GM12878 (cell line): ENCODE results near the gene YWHAG. TPM values are rescaled to one million over a fixed set of nuclear protein-coding genes. Genes with fewer than 3 reads are reported as not detected.

Experiments
- BRCA1 ChIP-seq: IDR thresholded peaks from 2 replicates; pipeline ENCODE4 v1.6.1; 2011; ENCODE audit warnings: low read depth, low read length, improper control_type of control experiment
- CEBPZ ChIP-seq: fragments of 150-350 bp; IDR thresholded peaks from 2 replicates; pipeline ENCODE4 v1.6.1; 2016; ENCODE audit warnings: low read depth, low read length
- CREM ChIP-seq: IDR thresholded peaks from 2 replicates; pipeline ENCODE4 v1.6.1; 2014; ENCODE audit warnings: antibody characterized with exemption, low read depth
- EGR1 ChIP-seq, 2 experiments: IDR thresholded peaks; 1 replicate in 1 of 2; 2 replicates in 1 of 2; pipeline ENCODE4 v1.6.1; 2011 to 2012; ENCODE audit warnings: low read depth in 2 of 2, low read length in 2 of 2, borderline replicate concordance in 1 of 2, mild to moderate bottlenecking in 1 of 2, moderate library complexity in 1 of 2
- ELK1 ChIP-seq: IDR thresholded peaks from 2 replicates; pipeline ENCODE4 v1.6.1; 2012; ENCODE audit warnings: low read depth, low read length, improper control_type of control experiment
- GABPA ChIP-seq: IDR thresholded peaks from 2 replicates; pipeline ENCODE4 v1.6.1; 2014; ENCODE audit warnings: antibody characterized with exemption, low read depth, mild to moderate bottlenecking, inconsistent platforms
- GATAD2B ChIP-seq: fragments of 450-650 bp; conservative IDR thresholded peaks from 2 replicates; pipeline ENCODE4 v1.6.1; 2017; ENCODE audit warnings: low read depth, mild to moderate bottlenecking, moderate library complexity
- HDGF ChIP-seq: fragments of 450-650 bp; IDR thresholded peaks from 2 replicates; pipeline ENCODE4 v1.6.1; 2016; ENCODE audit warnings: antibody characterized with exemption
- IRF4 ChIP-seq: IDR thresholded peaks from 2 replicates; pipeline ENCODE4 v1.6.1; 2011; ENCODE audit warnings: low read depth, low read length
- MLLT1 ChIP-seq: fragments of 450-650 bp; IDR thresholded peaks from 2 replicates; pipeline ENCODE4 v1.6.1; 2016; ENCODE audit warnings: mild to moderate bottlenecking
- MTA2 ChIP-seq: fragments of 450-650 bp; IDR thresholded peaks from 2 replicates; pipeline ENCODE4 v1.6.1; 2016; ENCODE audit warnings: low read depth, mild to moderate bottlenecking, moderate library complexity
- MTA3 ChIP-seq: IDR thresholded peaks from 2 replicates; pipeline ENCODE4 v1.6.1; 2012; ENCODE audit warnings: low read length, inconsistent platforms, borderline replicate concordance
- NFXL1 ChIP-seq: fragments of 450-650 bp; IDR thresholded peaks from 2 replicates; pipeline ENCODE4 v1.6.1; 2017; ENCODE audit warnings: antibody characterized with exemption, mild to moderate bottlenecking, borderline replicate concordance
- POU2F2 ChIP-seq: IDR thresholded peaks from 3 replicates; pipeline ENCODE4 v1.6.1; 2011; ENCODE audit warnings: low read depth, mild to moderate bottlenecking, low read length, borderline replicate concordance
- SIN3A ChIP-seq: IDR thresholded peaks from 2 replicates; pipeline ENCODE4 v1.6.1; 2012; ENCODE audit warnings: low read depth, low read length, improper control_type of control experiment
- SMC3 ChIP-seq: IDR thresholded peaks from 2 replicates; pipeline ENCODE4 v1.6.1; 2011; ENCODE audit warnings: low read length, improper control_type of control experiment, borderline replicate concordance
- STAT1 ChIP-seq: fragments of 450-650 bp; conservative IDR thresholded peaks from 2 replicates; pipeline ENCODE4 v1.6.1; 2014; ENCODE audit warnings: antibody characterized with exemption, mild to moderate bottlenecking
- TCF12 ChIP-seq: IDR thresholded peaks from 2 replicates; pipeline ENCODE4 v1.6.1; 2011; ENCODE audit warnings: low read depth, mild to moderate bottlenecking, low read length
- ZBED1 ChIP-seq: IDR thresholded peaks from 2 replicates; pipeline ENCODE4 v1.6.1; 2016; ENCODE audit warnings: borderline replicate concordance
- ZBTB33 ChIP-seq: fragments of 450-650 bp; IDR thresholded peaks from 2 replicates; pipeline ENCODE4 v1.6.1; 2017; ENCODE audit warnings: mild to moderate bottlenecking
- ZNF622 ChIP-seq: fragments of 450-650 bp; IDR thresholded peaks from 2 replicates; pipeline ENCODE4 v1.6.1; 2017; ENCODE audit warnings: mild to moderate bottlenecking, inconsistent platforms
- polyA plus RNA-seq, 11 experiments: library from polyadenylated mRNA; depleted of rRNA in 4 of 11; unstranded in 6 of 11; stranded (reverse) in 5 of 11; fragments of >200 nt; fragmentation: Nextera tagmentation in 4 of 11; fragmentation: Illumina TruSeq in 1 of 11; extraction: Ambion mirVana in 4 of 11; extraction: Trizol in 1 of 11; gene quantifications; 1 replicate in 1 of 11; 2 replicates in 10 of 11; pipeline versions ENCODE4 v1.2.1 to v1.2.3, GENCODE V29; 2011 to 2016; ENCODE audit warnings: inconsistent platforms in 2 of 11, missing spikeins in 2 of 11, low read depth in 1 of 11
- total RNA-seq, 4 experiments: library from RNA; depleted of rRNA in 3 of 4; stranded (reverse); fragments of >200 nt in 3 of 4; fragmentation: Illumina TruSeq in 1 of 4; extraction: Trizol in 1 of 4; gene quantifications; 2 replicates each; pipeline versions ENCODE4 v1.2.1 to v1.2.3, GENCODE V29; 2013 to 2021
- TF ChIP-seq, protein P1 (sequence below): IDR thresholded peaks from 2 replicates; pipeline ENCODE4 v1.6.1; 2012; ENCODE audit warnings: low read depth, low read length, improper control_type of control experiment
- TF ChIP-seq, protein P2 (sequence below): IDR thresholded peaks from 2 replicates; pipeline ENCODE4 v1.6.1; 2011; ENCODE audit warnings: low read depth, low read length, improper control_type of control experiment, borderline replicate concordance

The YWHAG gene
- total and polyA plus RNA-seq, 10 of the 15 experiments (the other 5 are each of a cell fraction or from before 2014, with no cell fraction given), result 20.2 to 157 (median 41.3) TPM

DNA sequence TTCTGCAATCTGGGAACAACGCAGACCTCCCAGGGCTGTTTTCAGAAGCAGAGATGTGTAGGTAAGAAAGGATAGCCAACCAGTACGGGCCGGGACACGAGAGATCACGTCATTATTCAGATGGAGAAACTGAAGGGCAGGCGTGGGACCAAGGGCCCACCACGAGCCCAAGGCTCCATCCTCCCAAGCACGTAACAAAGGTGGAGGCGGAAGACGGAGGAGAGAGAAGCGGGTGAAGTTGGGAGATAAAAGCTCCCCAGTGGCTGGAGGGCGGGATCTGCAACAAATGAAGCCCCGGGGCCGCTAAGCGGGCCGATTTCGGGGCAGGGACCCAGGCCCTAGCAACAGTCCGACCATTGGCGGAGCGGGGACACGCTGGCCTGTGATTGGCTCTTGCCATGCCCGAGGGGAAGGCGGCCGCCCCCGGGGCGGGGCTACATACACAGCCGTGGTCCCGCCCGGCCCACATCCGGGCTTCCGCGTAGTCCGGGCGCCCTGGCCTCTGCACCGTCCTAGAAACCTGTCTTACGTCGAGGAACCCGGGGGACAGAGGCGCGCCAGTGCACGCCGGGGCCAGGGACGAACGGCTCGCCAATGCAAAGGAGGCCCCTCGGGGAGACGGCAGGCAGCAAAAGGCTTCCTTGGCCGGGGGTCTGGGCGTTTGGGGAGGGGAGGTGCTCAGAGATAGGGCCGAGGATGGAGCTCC lies 40.9 kb downstream of the YWHAG start (continued):
- TF ChIP-seq, protein P1, sequence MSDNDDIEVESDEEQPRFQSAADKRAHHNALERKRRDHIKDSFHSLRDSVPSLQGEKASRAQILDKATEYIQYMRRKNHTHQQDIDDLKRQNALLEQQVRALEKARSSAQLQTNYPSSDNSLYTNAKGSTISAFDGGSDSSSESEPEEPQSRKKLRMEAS, result no peak
- TF ChIP-seq GABPA, result no peak
- TF ChIP-seq STAT1, result 0 out of 2 replicates have a peak, but pooled peaks have one; percentile 37
- no peak for TF ChIP-seq GATAD2B
- TF ChIP-seq TCF12, result no peak
- no peak for TF ChIP-seq IRF4
- TF ChIP-seq CREM, result peak; percentile 46; the same call in 1 of the 2 replicates
- TF ChIP-seq POU2F2, result no peak
- no peak for TF ChIP-seq ELK1
- TF ChIP-seq EGR1 (IDR thresholded peaks at IDR 0.05; ENCODE audit: borderline replicate concordance in 1 of 2, low read depth in 2 of 2, low read length in 2 of 2), result no peak
- TF ChIP-seq NFXL1, result no peak
- no peak for TF ChIP-seq CEBPZ
- TF ChIP-seq SMC3, result no peak
- no peak for TF ChIP-seq MTA2
- TF ChIP-seq ZBED1, result no peak
- TF ChIP-seq ZBTB33, result no peak
- TF ChIP-seq, protein P2, sequence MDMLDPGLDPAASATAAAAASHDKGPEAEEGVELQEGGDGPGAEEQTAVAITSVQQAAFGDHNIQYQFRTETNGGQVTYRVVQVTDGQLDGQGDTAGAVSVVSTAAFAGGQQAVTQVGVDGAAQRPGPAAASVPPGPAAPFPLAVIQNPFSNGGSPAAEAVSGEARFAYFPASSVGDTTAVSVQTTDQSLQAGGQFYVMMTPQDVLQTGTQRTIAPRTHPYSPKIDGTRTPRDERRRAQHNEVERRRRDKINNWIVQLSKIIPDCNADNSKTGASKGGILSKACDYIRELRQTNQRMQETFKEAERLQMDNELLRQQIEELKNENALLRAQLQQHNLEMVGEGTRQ, result no peak
- no peak for TF ChIP-seq HDGF
- TF ChIP-seq MTA3, result no peak
- TF ChIP-seq BRCA1, result no peak
- TF ChIP-seq ZNF622, result no peak
- no peak for TF ChIP-seq MLLT1
- TF ChIP-seq SIN3A, result peak; percentile 22; the same call in 1 of the 2 replicates
